Neural cell (in vitro differentiated cells): ENCODE results near the gene GCNT2. TPM values are rescaled to one million over a fixed set of nuclear protein-coding genes. Genes with fewer than 3 reads are reported as not detected.

Experiments
- H2AFZ ChIP-seq: fragments of 200-600, 300-800 bp; sonication (generic), shearing (Covaris generic); 2 replicates; pipeline ENCODE4 v1.6.0; 2014; ENCODE audit warnings: low read depth, mild to moderate bottlenecking, antibody characterized with exemption, low read length, moderate library complexity
- H3F3A ChIP-seq: fragments of 200-600 bp; shearing (Covaris generic); 2 replicates; pipeline ENCODE4 v1.6.1; 2016; ENCODE audit warnings: mild to moderate bottlenecking, moderate library complexity, mixed read lengths, antibody characterized with exemption, low read length; ENCODE audit not compliant: insufficient read depth, poor library complexity, severe bottlenecking
- H3K27ac ChIP-seq: fragments of 200-600, 300-800 bp; sonication (generic), shearing (Covaris generic); 2 replicates; pipeline ENCODE4 v1.5.1; 2014; ENCODE audit warnings: mild to moderate bottlenecking, low read length, moderate library complexity
- H3K27me3 ChIP-seq: fragments of 300-800, 200-600 bp; sonication (generic), shearing (Covaris generic); 2 replicates; pipeline ENCODE4 v1.6.0; 2014; ENCODE audit warnings: mild to moderate bottlenecking, low read depth, low read length, moderate library complexity; ENCODE audit not compliant: insufficient read depth
- H3K36me3 ChIP-seq: fragments of 300-800, 200-600 bp; sonication (generic), shearing (Covaris generic); 2 replicates; pipeline ENCODE4 v1.5.1; 2014; ENCODE audit warnings: mild to moderate bottlenecking, antibody characterized with exemption, low read length, moderate library complexity; ENCODE audit not compliant: insufficient read depth
- H3K4me2 ChIP-seq: fragments of 300-800, 200-600 bp; sonication (generic), shearing (Covaris generic); 2 replicates; pipeline ENCODE4 v1.6.0; 2014; ENCODE audit warnings: mild to moderate bottlenecking, low read length
- H3K4me3 ChIP-seq: fragments of 300-800, 200-600 bp; sonication (generic), shearing (Covaris generic); 2 replicates; pipeline ENCODE4 v1.5.1; 2014; ENCODE audit warnings: mild to moderate bottlenecking, low read length, moderate library complexity
- H3K79me2 ChIP-seq: fragments of 200-600 bp; shearing (Covaris generic); replicated peaks from 2 replicates; pipeline ENCODE4 v1.6.0; 2014; ENCODE audit warnings: mild to moderate bottlenecking, low read length, moderate library complexity; ENCODE audit not compliant: insufficient read depth
- H3K9ac ChIP-seq: fragments of 300-800, 200-600 bp; sonication (generic), shearing (Covaris generic); 2 replicates; pipeline ENCODE4 v1.6.1; 2016; ENCODE audit warnings: mild to moderate bottlenecking, low read length, mixed read lengths
- H3K9me2 ChIP-seq: fragments of 200-600 bp; shearing (Covaris generic); 2 replicates; pipeline ENCODE4 v1.6.1; 2016; ENCODE audit warnings: mild to moderate bottlenecking, low read length, mixed read lengths; ENCODE audit not compliant: insufficient read depth
- H3K9me3 ChIP-seq: fragments of 200-600, 300-800 bp; sonication (generic), shearing (Covaris generic); 2 replicates; pipeline ENCODE4 v1.6.1; 2016; ENCODE audit warnings: mild to moderate bottlenecking, mixed run types, low read length, moderate library complexity, mixed read lengths
- H4K20me1 ChIP-seq: fragments of 200-600 bp; shearing (Covaris generic); 2 replicates; pipeline ENCODE4 v1.6.1; 2016; ENCODE audit warnings: mild to moderate bottlenecking, mixed run types; ENCODE audit not compliant: insufficient read depth
- EP300 ChIP-seq: fragments of 450-650 bp; conservative IDR thresholded peaks from 2 replicates; pipeline ENCODE4 v1.6.1; 2014; ENCODE audit warnings: antibody characterized with exemption, mild to moderate bottlenecking, moderate library complexity; ENCODE audit not compliant: poor library complexity, severe bottlenecking
- EZH2 ChIP-seq: fragments of 200-600, 300-800 bp; shearing (Covaris generic), sonication (generic); IDR thresholded peaks from 2 replicates; pipeline ENCODE4 v1.6.1; 2014; ENCODE audit warnings: antibody characterized with exemption, low read length, borderline replicate concordance, mild to moderate bottlenecking; ENCODE audit not compliant: insufficient read depth, poor library complexity, severe bottlenecking
- MXI1 ChIP-seq: fragments of 450-650 bp; conservative IDR thresholded peaks from 2 replicates; pipeline ENCODE4 v1.6.1; 2014; ENCODE audit warnings: antibody characterized with exemption, mild to moderate bottlenecking; ENCODE audit not compliant: poor library complexity, severe bottlenecking
- POLR2AphosphoS5 ChIP-seq: IDR thresholded peaks from 2 replicates; pipeline ENCODE4 v1.6.1; 2012
- RAD21 ChIP-seq: fragments of 450-650 bp; conservative IDR thresholded peaks from 2 replicates; pipeline ENCODE4 v1.6.1; 2014; ENCODE audit warnings: antibody characterized with exemption, mild to moderate bottlenecking, moderate library complexity
- SMC3 ChIP-seq: fragments of 450-650 bp; conservative IDR thresholded peaks from 2 replicates; pipeline ENCODE4 v1.6.1; 2014; ENCODE audit warnings: antibody characterized with exemption, mild to moderate bottlenecking, moderate library complexity; ENCODE audit not compliant: poor library complexity
- TAF1 ChIP-seq: IDR thresholded peaks from 2 replicates; pipeline ENCODE4 v1.6.1; 2012; ENCODE audit warnings: low read depth
- polyA plus RNA-seq: library from polyadenylated mRNA; depleted of rRNA; stranded (reverse); fragments of >200 nt; gene quantifications from 2 replicates; pipeline ENCODE4 v1.2.3, GENCODE V29; 2014
- TF ChIP-seq, protein P1 (sequence below): IDR thresholded peaks from 2 replicates; pipeline ENCODE4 v1.6.1; 2012; ENCODE audit warnings: borderline replicate concordance
- TF ChIP-seq, protein P2 (sequence below): fragments of 450-650 bp; IDR thresholded peaks from 2 replicates; pipeline ENCODE4 v1.5.1; 2014; ENCODE audit warnings: antibody characterized with exemption, mild to moderate bottlenecking, moderate library complexity; ENCODE audit not compliant: poor library complexity, severe bottlenecking

The GCNT2 gene
- polyA plus RNA-seq, 1 donor from 2014 or later: 9.4 TPM

DNA sequence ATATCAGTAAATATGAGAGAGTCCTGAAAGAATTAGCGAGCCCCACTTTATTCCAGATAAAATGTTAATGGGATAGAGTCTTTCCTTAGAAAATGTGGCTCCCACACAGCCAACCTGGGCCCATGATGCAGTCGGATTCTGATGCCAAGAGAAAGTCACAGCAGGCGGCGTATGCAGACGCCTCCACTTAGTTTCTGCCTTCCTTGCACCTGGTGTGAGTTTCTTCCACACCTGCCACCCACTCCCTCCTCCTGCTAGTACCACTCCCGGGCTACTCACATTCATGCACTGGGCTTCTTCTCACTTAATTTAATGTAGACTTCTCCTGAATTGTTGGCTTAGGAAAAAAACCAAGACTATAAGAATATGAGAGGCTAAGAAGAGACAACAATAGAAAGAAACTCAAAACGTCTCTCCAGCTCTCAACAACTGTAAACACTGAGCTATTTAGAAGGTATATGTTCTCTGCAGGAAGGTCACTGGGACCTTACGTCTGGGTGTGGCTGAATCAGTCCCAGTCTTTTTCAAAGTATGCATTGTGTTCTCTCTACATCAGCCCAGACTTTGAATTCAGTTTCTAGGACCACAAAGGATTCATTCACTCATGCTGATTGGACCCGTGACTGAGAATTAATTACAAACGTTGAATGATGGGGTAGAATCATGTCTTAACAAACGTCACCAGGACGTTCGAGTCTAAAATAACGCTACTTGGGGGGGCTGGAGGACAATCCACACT is 70.4 kb downstream of the GCNT2 start:
- TF ChIP-seq TAF1 (no peak), EZH2 (no peak), EP300 (no peak), RAD21 (no peak)
- TF ChIP-seq, protein P1, sequence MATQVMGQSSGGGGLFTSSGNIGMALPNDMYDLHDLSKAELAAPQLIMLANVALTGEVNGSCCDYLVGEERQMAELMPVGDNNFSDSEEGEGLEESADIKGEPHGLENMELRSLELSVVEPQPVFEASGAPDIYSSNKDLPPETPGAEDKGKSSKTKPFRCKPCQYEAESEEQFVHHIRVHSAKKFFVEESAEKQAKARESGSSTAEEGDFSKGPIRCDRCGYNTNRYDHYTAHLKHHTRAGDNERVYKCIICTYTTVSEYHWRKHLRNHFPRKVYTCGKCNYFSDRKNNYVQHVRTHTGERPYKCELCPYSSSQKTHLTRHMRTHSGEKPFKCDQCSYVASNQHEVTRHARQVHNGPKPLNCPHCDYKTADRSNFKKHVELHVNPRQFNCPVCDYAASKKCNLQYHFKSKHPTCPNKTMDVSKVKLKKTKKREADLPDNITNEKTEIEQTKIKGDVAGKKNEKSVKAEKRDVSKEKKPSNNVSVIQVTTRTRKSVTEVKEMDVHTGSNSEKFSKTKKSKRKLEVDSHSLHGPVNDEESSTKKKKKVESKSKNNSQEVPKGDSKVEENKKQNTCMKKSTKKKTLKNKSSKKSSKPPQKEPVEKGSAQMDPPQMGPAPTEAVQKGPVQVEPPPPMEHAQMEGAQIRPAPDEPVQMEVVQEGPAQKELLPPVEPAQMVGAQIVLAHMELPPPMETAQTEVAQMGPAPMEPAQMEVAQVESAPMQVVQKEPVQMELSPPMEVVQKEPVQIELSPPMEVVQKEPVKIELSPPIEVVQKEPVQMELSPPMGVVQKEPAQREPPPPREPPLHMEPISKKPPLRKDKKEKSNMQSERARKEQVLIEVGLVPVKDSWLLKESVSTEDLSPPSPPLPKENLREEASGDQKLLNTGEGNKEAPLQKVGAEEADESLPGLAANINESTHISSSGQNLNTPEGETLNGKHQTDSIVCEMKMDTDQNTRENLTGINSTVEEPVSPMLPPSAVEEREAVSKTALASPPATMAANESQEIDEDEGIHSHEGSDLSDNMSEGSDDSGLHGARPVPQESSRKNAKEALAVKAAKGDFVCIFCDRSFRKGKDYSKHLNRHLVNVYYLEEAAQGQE: no peak
- Histone ChIP-seq H3K79me2 (no peaks in the 10 kb centered on the region), H4K20me1 (no peaks in the 10 kb centered on the region), H3K27ac (no peak overlapping the region), H3K27me3 (no peaks in the 10 kb centered on the region), H3K4me3 (no peak overlapping the region), H3K9ac (no peak overlapping the region), H3K9me2 (no peaks in the 10 kb centered on the region), H2AFZ (no peak overlapping the region), H3F3A (no peaks in the 10 kb centered on the region), H3K4me2 (no peak overlapping the region), H3K9me3 (no peaks in the 10 kb centered on the region), H3K36me3 (no peaks in the 10 kb centered on the region)

DNA sequence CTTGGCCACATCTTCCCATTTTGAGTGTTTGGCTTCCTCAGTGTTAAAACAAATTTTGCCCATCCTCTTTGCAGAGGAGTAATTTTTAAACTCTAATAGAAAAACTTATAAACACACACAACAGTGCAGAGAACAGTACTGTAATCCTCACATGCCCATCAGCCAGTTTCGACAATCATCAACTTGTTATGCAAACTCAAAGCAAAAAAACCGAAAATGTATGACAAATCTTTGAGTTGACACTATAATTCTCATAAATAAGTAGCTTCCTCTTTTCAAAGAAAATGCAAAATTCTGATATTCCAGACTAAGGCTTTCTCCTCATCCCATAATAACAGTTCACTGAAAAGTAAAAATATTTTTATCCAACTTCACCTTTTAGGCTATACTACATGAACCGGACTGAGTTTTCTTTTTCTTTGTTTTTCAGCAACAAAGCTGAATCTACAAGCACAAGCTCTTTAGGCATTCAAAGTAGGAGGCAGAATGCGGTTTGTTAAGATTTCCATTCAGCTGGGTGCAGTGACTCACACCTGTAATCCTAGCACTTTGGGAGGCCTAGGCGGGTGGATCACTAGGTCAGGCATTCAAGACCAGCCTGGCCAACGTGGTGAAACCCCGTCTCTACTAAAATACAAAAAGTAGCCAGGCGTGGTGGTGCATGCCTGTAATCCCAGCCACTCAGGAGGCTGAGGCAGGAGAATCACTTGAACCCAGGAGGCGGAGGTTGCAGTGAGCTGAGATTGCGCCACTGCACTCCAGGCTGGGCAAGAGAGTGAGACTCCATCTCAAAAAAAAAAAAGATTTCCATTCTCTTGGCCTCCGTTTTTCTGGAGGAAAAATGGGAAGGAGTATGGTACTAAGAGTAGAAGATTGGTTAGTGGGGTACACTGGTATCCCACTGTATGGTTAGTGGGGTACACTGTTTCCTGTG is 74.8 kb downstream of the GCNT2 start:
- Histone ChIP-seq H3K9me2 (no peaks in the 10 kb centered on the region), H4K20me1 (no peaks in the 10 kb centered on the region), H3K36me3 (no peaks in the 10 kb centered on the region), H2AFZ (no peak overlapping the region), H3K27me3 (no peaks in the 10 kb centered on the region), H3K27ac (no peak overlapping the region), H3K4me2 (no peak overlapping the region), H3K79me2 (no peaks in the 10 kb centered on the region), H3K4me3 (no peak overlapping the region), H3K9ac (no peak overlapping the region), H3F3A (no peaks in the 10 kb centered on the region), H3K9me3 (no peaks in the 10 kb centered on the region)
- TF ChIP-seq RAD21: no peak

DNA sequence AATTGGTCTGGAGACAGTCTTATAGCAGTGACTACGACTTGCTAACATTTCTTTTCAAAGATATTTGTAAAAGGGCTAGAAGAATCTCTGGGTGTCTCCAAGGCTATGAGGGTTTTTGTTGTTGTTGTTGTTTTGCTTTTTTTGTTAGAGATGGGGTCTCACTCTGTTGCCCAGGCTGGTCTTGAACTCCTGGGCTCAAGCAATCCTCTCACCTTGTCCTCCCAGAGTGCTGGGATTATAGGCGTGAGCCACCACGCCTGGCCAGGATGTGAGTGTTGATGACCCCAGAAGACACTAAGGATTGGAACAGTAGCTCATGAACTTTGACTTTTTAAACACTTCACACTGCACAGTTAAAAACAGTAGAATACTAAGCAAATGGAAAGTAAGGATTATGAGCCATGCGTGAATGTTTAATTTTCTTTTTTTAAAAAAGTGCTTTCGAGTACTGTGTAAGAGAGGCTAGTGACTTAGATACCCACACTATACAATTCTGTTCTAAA is 76.4 kb downstream of the GCNT2 start:
- H3F3A ChIP-seq: no peaks in the 10 kb centered on the region
- H3K36me3 ChIP-seq: no peaks in the 10 kb centered on the region
- H2AFZ ChIP-seq: no peak overlapping the region
- TF ChIP-seq RAD21 (no peak), EZH2 (no peak), SMC3 (no peak), POLR2AphosphoS5 (no peak), TAF1 (no peak), EP300 (no peak), MXI1 (no peak)
- TF ChIP-seq, protein P1: no peak
- TF ChIP-seq, protein P2, sequence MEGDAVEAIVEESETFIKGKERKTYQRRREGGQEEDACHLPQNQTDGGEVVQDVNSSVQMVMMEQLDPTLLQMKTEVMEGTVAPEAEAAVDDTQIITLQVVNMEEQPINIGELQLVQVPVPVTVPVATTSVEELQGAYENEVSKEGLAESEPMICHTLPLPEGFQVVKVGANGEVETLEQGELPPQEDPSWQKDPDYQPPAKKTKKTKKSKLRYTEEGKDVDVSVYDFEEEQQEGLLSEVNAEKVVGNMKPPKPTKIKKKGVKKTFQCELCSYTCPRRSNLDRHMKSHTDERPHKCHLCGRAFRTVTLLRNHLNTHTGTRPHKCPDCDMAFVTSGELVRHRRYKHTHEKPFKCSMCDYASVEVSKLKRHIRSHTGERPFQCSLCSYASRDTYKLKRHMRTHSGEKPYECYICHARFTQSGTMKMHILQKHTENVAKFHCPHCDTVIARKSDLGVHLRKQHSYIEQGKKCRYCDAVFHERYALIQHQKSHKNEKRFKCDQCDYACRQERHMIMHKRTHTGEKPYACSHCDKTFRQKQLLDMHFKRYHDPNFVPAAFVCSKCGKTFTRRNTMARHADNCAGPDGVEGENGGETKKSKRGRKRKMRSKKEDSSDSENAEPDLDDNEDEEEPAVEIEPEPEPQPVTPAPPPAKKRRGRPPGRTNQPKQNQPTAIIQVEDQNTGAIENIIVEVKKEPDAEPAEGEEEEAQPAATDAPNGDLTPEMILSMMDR: no peak
- H4K20me1 ChIP-seq: no peaks in the 10 kb centered on the region
- H3K9ac ChIP-seq: no peak overlapping the region
- no peaks in the 10 kb centered on the region for H3K9me2 ChIP-seq
- H3K27me3 ChIP-seq: no peaks in the 10 kb centered on the region
- H3K27ac ChIP-seq: no peak overlapping the region
- no peak overlapping the region for H3K4me2 ChIP-seq
- no peaks in the 10 kb centered on the region for H3K79me2 ChIP-seq
- no peaks in the 10 kb centered on the region for H3K9me3 ChIP-seq
- H3K4me3 ChIP-seq: no peak overlapping the region
